DMS79 treated with DMSO at 0.1 percent for 48 hours (cell line): ENCODE measurements around the gene MRPL40.
"Not testable (repeated sequence)": the region's sequence is repeated elsewhere in the genome, so short reads cannot be mapped to it uniquely, and the experiment has no call there.

ENCODE experiments used
- DNase-seq: peaks from one replicate; lab custom pipeline; 2025; lab: John Stamatoyannopoulos, UW

The MRPL40 gene

GRCh38 chr22:19442166-19442565, 9.8 kb downstream of the MRPL40 start:
- DNase-seq, result no peak

GRCh38 chr22:19443544-19444211, 11.3 kb downstream of the MRPL40 start:
- DNase-seq, result no peak

GRCh38 chr22:19445279-19445982, 13.1 kb downstream of the MRPL40 start:
- not testable (repeated sequence) for DNase-seq

- DNase-seq, result peak; percentile 18
Observed at GRCh38 chr22:19446603-19447329, 14.4 kb downstream of the MRPL40 start.

- DNase-seq, result peak; percentile 84
Observed at GRCh38 chr22:19447330-19448075, 15.2 kb downstream of the MRPL40 start, which contains the start of gene C22orf39. Gene C22orf39 (minus strand): TSS chr22:19447711. CDS start chr22:19447688, 23 bp downstream.

- peak; percentile 68 for DNase-seq
Observed at GRCh38 chr22:19448076-19448607, 15.8 kb downstream of the MRPL40 start.

GRCh38 chr22:19448739-19449421, 16.5 kb downstream of the MRPL40 start:
- no peak for DNase-seq

- no peak for DNase-seq
Observed at GRCh38 chr22:19449422-19449767, 17.1 kb downstream of the MRPL40 start.

- DNase-seq, result no peak
Observed at GRCh38 chr22:19450363-19451175, 18.2 kb downstream of the MRPL40 start.

GRCh38 chr22:19451570-19451969, 19.2 kb downstream of the MRPL40 start:
- DNase-seq, result no peak

GRCh38 chr22:19453718-19454117, 21.4 kb downstream of the MRPL40 start:
- DNase-seq, result no peak

- no peak for DNase-seq
Observed at GRCh38 chr22:19454156-19454555, 21.8 kb downstream of the MRPL40 start.

- no peak for DNase-seq
Observed at GRCh38 chr22:19455033-19455432, 22.7 kb downstream of the MRPL40 start.

GRCh38 chr22:19455585-19456370, 23.4 kb downstream of the MRPL40 start:
- no peak for DNase-seq

GRCh38 chr22:19456541-19456940, 24.2 kb downstream of the MRPL40 start:
- no peak for DNase-seq

- DNase-seq, result no peak
Observed at GRCh38 chr22:19457828-19458428, 25.6 kb downstream of the MRPL40 start.

GRCh38 chr22:19460036-19460435, 27.7 kb downstream of the MRPL40 start:
- DNase-seq, result no peak

GRCh38 chr22:19461506-19461905, 29.2 kb downstream of the MRPL40 start:
- DNase-seq, result no peak

- DNase-seq, result no peak
Observed at GRCh38 chr22:19463008-19463407, 30.7 kb downstream of the MRPL40 start.
